HG02763 (cell line): ENCODE results near the gene CDX1.

Experiments
- ATAC-seq: cut with Tn5 transposase; IDR thresholded peaks from one replicate; pipeline ENCODE4 v1.9.1; 2021; ENCODE audit warnings: mild to moderate bottlenecking, moderate library complexity; ENCODE audit not compliant: unreplicated experiment

Gene CDX1

DNA sequence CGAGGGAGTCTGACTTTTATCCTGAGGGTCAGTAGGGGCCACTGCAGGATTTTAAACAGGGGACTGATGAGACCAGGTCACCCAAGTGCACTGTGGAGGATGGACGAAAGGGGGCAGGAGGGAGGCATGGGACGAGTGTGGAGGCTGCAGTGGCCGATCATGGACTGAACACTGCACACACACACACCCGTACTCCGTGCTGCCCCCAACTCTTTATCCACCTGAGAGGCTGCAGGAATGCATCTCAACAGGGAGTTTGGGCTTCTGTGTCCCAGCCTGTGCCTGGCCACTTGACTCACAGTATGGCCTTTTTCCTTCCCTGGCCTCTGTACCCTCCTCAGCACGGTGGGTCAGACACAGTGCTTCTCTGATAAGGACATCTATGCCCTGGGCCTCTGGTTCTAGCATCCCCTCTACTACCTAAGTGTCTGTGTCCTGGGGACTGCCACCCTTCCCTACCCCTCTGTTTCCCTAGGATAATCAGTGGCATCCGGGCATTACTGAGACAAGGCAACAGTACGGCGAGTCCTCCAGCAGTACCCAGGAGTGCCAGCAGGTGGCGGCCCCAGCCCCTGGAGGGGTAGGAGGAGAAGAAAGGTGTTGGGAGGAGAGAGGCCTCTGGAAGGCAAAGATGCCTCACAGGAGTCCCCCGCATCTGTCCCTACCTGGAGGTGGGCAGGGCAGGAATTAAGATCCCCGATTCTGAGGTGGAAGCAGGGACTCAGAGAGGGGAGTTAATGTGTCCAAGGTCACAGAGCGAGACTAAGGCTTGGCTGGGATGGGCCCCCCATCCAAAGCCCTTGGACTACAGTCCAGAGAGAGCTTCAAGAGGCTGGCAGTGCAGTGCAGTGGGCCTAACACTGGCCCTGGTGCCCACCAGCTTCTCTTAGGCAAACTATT lies 5.1 kb upstream of the CDX1 start:
- ATAC-seq, result peak; percentile 70

DNA sequence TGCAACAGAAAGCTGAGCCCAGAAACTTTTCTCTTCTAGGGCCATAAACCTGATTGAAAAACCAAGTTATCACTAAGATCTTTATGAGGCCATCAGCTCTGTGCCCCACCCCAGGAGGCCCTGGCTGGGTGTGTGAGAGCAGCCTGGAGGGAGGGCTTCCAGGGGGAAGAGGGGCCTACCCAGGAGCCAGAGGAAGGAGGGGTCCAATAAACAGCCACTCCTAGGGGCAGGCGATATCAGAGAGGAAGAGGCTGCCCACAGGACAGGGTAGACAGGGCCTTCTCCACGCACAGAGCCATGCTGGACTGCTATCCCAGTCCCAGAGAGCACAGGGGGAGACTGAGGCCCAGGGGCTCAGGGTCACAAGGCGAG lies 4.5 kb upstream of the CDX1 start:
- ATAC-seq, result no peak

DNA sequence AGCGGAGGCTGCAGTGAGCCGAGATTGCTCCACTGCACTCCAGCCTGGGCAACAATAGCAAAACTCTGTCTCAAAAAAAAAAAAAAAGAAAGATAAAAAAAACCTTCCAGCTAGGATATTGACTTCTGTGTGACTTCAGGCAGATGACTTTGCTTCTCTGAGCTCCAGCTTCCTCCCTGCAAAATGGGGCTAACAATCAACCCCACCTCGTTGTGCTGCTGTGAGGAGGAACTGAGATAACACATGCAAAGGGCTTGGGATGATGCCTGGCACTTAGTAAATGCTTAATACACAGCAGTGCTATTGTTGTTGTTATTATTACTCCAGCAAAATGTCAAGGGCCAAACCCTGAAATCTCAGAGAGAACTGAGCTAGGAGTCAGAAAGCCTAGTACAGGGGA lies 3.5 kb upstream of the CDX1 start:
- ATAC-seq, result no peak

GRCh38 chr5:150163547-150164059 lies 3.0 kb upstream of the CDX1 start:
- ATAC-seq, result no peak

DNA sequence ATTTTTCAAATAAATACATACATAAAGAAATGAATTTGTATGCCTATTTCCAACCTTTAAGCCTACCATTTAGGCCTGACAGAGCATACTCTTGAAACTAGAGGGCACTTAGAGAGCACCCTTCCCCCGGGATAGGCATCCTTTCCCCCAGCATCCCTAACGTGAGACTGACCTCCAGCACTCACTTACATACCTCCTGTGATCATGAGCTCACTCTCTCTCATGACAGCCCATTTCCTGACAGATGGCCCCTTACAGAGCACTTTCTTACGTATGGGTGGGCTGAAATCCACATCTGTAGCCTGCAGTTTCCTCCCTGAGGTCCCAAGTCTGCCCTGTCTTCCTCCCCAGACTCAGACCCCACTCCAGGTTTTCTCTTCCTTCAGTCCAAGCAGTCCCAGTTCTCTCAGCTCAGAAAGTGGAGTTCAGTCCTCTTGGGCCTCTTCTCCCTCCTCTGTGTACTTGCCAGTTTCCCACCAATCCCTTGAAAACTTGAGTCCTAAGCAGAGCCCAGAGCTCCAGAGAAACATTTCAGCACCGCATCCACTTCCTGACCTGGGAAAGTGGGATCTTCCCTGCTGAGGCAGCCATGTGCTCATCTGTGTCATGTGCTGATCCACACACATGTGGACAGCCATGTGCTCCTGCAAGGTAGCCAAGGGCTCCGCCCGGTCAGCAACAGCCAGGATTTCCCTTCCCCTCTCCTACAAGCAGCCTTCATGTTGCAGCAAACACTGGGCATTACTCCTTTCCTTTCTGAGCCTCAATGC lies 2.2 kb upstream of the CDX1 start:
- no peak for ATAC-seq

GRCh38 chr5:150166037-150166649 lies 435 bp upstream of the CDX1 start:
- no peak for ATAC-seq

- no peak for ATAC-seq
Measured at GRCh38 chr5:150167512-150167850, 903 bp downstream of the CDX1 start.

- ATAC-seq, result no peak
Measured at GRCh38 chr5:150167908-150168307, 1.3 kb downstream of the CDX1 start.

DNA sequence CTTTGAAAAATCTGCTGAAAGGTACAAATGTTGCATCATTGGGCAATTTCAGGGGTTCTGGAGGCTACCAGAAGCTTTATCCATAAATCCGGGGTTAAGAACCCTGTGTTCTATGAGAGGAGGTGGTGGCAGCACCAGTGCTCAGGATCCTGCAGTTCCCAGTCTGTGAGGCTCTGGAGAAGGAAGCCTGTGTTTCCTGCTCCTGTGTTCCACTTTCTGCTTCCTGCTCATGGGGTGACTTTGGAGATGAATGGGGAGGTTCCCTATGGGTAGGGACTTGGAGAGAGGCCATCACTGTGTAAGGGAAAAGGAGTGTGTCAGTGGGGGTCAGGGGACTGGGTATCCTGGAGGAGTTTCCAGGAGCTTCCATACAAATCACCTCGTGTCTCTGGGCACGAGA lies 2.3 kb downstream of the CDX1 start:
- ATAC-seq, result no peak

DNA sequence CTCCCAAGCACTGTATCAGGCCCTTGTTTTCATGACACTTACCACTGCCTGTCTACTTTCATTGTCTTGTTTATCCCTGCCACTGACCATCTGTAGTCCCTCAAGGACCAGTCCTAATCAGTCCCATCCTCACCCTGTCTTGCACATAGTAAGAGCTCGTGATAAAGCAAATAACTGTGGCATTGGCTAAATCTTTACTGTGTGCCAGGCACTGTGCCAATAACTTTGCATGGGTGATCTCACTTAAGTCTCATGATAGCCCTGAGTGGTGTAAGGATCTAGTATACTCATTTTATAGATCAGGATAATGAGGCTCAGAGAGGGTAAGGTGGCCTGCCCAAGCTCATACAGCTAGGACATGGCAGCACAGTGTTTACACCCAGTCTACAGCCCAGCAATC lies 5.6 kb downstream of the CDX1 start:
- ATAC-seq, result no peak

GRCh38 chr5:150172556-150172955 lies 6.0 kb downstream of the CDX1 start:
- no peak for ATAC-seq

DNA sequence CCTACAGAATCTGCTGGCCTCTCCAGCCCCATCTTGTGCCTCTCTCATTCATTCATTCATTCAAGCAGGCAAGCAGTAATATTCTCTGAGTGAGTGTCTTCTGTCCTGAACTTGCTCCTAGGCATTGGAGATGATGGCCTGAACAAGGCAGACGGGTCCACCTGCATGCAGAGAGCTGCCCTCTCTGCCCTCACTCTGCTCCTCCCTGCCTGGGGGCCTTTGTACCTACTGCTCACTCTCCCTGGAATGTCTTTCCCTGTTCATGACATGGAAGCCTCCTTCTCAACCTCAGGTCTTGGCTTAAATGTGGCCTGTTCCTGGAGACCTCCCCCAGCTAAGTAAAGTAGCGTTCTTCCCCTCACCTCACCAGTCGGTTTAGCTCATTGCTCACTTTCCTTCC lies 6.6 kb downstream of the CDX1 start:
- no peak for ATAC-seq

DNA sequence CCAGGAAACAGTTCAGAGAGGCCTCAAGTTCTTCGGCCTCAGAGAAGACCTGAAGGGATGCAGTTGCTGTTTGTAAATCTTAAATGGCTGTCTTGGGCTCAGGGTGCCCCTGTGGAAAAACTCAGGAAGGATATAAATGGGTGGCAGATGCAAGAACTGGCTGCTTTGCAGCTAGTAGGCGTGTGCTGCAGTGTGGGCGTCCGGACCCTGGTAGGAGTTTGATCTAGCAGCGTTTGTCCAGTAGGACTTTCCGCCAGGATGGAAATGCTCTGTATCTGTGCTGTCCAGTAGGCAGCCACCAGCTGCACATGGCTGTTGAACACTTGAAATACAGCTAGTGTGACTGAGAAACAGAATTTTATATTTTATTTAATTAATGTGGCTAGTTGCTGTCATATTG lies 7.7 kb downstream of the CDX1 start:
- ATAC-seq, result no peak

GRCh38 chr5:150175076-150175475 lies 8.5 kb downstream of the CDX1 start:
- ATAC-seq, result no peak

GRCh38 chr5:150175536-150175935 lies 9.0 kb downstream of the CDX1 start:
- ATAC-seq, result no peak

DNA sequence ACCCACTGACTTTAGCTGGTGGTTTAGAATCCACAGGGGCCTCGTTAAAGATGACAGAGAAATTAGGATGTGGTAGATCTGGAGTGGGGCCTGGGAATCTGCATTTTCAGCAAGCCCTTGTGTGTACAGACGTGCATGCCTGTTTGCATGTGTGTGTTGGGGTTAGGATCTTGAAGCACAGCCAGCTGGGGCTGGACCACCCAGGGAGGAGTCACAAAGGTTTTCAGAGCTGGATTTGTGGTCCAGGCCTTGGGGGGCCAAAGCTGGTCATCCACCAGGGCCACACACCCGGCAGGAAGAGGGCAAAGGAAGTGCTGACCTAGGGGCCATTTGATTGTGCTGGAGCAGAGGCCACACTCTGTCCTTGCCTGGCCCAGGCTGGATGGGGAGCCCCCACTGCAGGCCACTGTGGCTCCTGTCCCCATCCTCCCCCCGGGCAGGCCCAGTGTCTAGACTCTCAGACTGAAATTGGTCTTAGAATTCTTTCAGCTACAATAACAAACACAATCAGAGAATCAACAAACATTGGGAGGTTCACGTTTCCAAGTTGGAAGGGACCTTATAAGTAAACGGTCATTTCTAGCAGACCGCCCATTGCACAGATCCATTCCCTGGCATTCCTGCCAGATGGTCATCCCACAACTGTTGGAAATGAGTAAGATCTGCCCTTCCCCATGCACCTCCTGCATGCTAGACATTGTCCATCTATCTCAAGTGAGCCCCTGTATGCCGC lies 10.3 kb downstream of the CDX1 start:
- ATAC-seq, result no peak

- no peak for ATAC-seq
Measured at GRCh38 chr5:150177721-150178120, 11.1 kb downstream of the CDX1 start.

- ATAC-seq, result no peak
Measured at GRCh38 chr5:150178262-150178661, 11.7 kb downstream of the CDX1 start.

DNA sequence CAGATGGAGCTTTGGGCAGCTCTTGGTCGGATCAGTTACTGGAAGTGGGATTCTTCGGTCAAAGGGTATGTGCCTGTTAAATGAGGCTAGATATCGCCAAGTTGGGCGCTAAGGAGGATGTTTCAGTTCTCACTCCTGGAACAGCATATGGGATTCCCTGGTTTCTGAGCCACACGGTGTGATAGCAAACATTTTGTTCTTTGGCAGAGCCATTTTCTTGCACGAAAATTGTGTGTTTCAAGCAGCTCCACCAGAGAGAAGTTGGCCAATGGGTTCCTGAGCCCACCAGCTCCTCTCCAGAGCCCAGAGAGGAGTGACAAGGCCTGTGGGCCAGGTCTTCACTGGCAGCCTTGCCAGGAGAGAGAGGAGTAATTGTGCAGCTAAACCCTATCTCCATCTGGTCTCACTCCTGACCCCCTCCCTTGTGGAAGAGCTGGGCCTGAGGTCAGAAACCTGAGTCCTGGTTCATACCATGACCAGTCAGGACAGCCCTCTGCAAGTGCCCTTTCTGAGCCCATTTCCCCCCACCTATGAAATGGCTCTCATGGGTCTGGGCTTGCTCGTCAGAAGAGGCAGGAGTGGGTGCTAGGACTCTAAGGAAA lies 12.5 kb downstream of the CDX1 start:
- no peak for ATAC-seq

GRCh38 chr5:150180241-150181026 lies 13.9 kb downstream of the CDX1 start:
- ATAC-seq, result no peak
